Ovary (tissue), 9 donors: Measurements from ENCODE around the gene CNTFR. TPM values are rescaled to one million over a fixed set of nuclear protein-coding genes. Genes with fewer than 3 reads are reported as not detected.

Experiments used
- DNase-seq, 5 donors: peaks; one replicate each; pipeline ENCODE4 v3.0.0-alpha.2; 2019 to 2020
- H3K27ac ChIP-seq, 2 donors: fragments of 200-600 bp; one replicate each; pipeline versions ENCODE4 v1.5.1 to v1.8.0; 2019 to 2022
- H3K27me3 ChIP-seq: fragments of 200-600 bp; one replicate; pipeline ENCODE4 v1.8.0; 2022
- H3K36me3 ChIP-seq: fragments of 200-600 bp; sonication (generic); one replicate; pipeline ENCODE4 v1.5.1; 2019
- H3K4me1 ChIP-seq: one replicate; pipeline ENCODE4 v1.8.1; 2013; ENCODE audit warnings: mild to moderate bottlenecking, moderate library complexity; ENCODE audit not compliant: insufficient read depth
- H3K4me3 ChIP-seq: fragments of 200-600 bp; sonication (generic); one replicate; pipeline ENCODE4 v1.5.1; 2017
- H3K9me3 ChIP-seq, 2 donors: fragments of 200-600 bp in 1 of 2; sonication (generic) in 1 of 2; one replicate each; pipeline versions ENCODE4 v1.5.1 to v1.8.1; 2013 to 2019; ENCODE audit warnings: mild to moderate bottlenecking in 1 of 2, moderate library complexity in 1 of 2
- CTCF ChIP-seq, 3 donors: fragments of 450-650 bp in 2 of 3; fragments of 200-600 bp in 1 of 3; IDR thresholded peaks; one replicate each; pipeline versions ENCODE4 v1.5.1 to v1.8.0; 2016 to 2022; ENCODE audit warnings: antibody characterized with exemption in 3 of 3, mild to moderate bottlenecking in 1 of 3
- EP300 ChIP-seq: sonication (generic); formaldehyde crosslinking; IDR thresholded peaks from one replicate; pipeline ENCODE4 v1.6.1; 2017; ENCODE audit warnings: antibody characterized with exemption
- POLR2A ChIP-seq: fragments of 450-650 bp; IDR thresholded peaks from one replicate; pipeline ENCODE4 v1.6.1; 2017; ENCODE audit warnings: antibody characterized with exemption, mild to moderate bottlenecking, moderate library complexity
- WGBS, 3 donors: extraction: QIAGEN DNeasy Blood & Tissue Kit in 1 of 3; methylation state at CpG; one replicate each; pipeline versions ENCODE4 v1.1.5 to v1.1.7; 2013 to 2017; 5-methylcytosine and 5-hydroxymethylcytosine counted together
- intact Hi-C, 4 donors: fragments of 100-400 bp; cut with DNase I; formaldehyde crosslinking; loops; one replicate each; pipeline versions ENCODE4 v1.11.0 to v1.15.1; 2022 to 2023
- polyA plus RNA-seq, 2 donors: library from polyadenylated mRNA; stranded (reverse); fragments of 200-250 nt in 1 of 2; fragments of 350-450 nt in 1 of 2; fragmentation: Illumina TruSeq in 1 of 2; extraction: RNeasy Lipid Tissue Mini Kit (QIAGEN cat#74804) in 1 of 2; gene quantifications; one replicate each; pipeline ENCODE4 v1.2.3, GENCODE V29; 2013 to 2014
- total RNA-seq, 7 donors: library from RNA; depleted of rRNA in 2 of 7; stranded (reverse); fragments of >200 nt in 2 of 7; fragmentation: NEBNext Ultra II Directional in 3 of 7; extraction: Animal tissue kit (Norgen Biotek cat#: 25700) in 3 of 7; gene quantifications; one replicate each; pipeline versions ENCODE4 v1.1.0 to v1.2.4, GENCODE V29; 2016 to 2023
- donor health status: DM: no; HTN: no; CAD: no; lungs with moderate emphysema.
- donor health status: DM: no; HTN: no; CAD: no.
- donor health status: Bipolar disorder and iron deficiency.
- donor health status: DM: yes; HTN: yes; CAD: no.
- donor health status: DM: no; HTN: no; CAD: no.
- donor health status: DM: yes; HTN: yes; CAD: no.

Gene CNTFR
- total and polyA plus RNA-seq, 9 donors, result 1.2 to 4.7 (median 2.6) TPM

GRCh38 chr9:34568133-34568532 is 21.4 kb downstream of the CNTFR start:
- Histone ChIP-seq H3K9me3 (no peaks in the 10 kb centered on the region), H3K27me3 (no peaks in the 10 kb centered on the region), H3K27ac (no peak overlapping the region), H3K4me3 (no peak overlapping the region), H3K36me3 (no peaks in the 10 kb centered on the region), H3K4me1 (no peaks in the 10 kb centered on the region)
- WGBS, 3 donors, result 79 to 91% (median 79%) methylated on average over 7 of the region's 7 CpGs
- DNase-seq, result no peak
- TF ChIP-seq POLR2A (no peak), CTCF (IDR thresholded peaks at IDR 0.05) (no peak), EP300 (no peak)
- intact Hi-C loops, result no loop called here

GRCh38 chr9:34566972-34567371 is 22.6 kb downstream of the CNTFR start:
- Histone ChIP-seq H3K9me3 (no peaks in the 10 kb centered on the region), H3K27ac (no peak overlapping the region), H3K36me3 (no peaks in the 10 kb centered on the region), H3K27me3 (no peaks in the 10 kb centered on the region), H3K4me1 (peaks cover under 1% of the 10 kb centered on the region), H3K4me3 (no peak overlapping the region)
- intact Hi-C loops, result no loop called here
- WGBS, 3 donors, result 80 to 86% (median 81%) methylated on average over 6 of the region's 6 CpGs
- TF ChIP-seq EP300 (no peak), POLR2A (no peak), CTCF (IDR thresholded peaks at IDR 0.05) (no peak)
- DNase-seq, result no peak

- Histone ChIP-seq H3K9me3 (no peaks in the 10 kb centered on the region), H3K4me1 (peaks cover 2% of the 10 kb centered on the region), H3K36me3 (no peaks in the 10 kb centered on the region), H3K27me3 (no peaks in the 10 kb centered on the region), H3K27ac (no peak overlapping the region), H3K4me3 (no peak overlapping the region)
- TF ChIP-seq EP300, result no peak
- no peak for TF ChIP-seq POLR2A
- no peak for TF ChIP-seq CTCF (IDR thresholded peaks at IDR 0.05)
- WGBS, 3 donors, result 44 to 65% (median 63%) methylated on average over 6 to 8 of the region's 8 CpGs
- intact Hi-C loops, result no loop called here
- no peak for DNase-seq
These were observed 23.2 kb downstream of the CNTFR start for GRCh38 chr9:34566322-34566721.

- H3K4me3 ChIP-seq, result no peak overlapping the region
- 71 to 81% (median 80%) methylated on average over 8 of the region's 8 CpGs for WGBS, 3 donors
- peaks cover 4% of the 10 kb centered on the region for H3K4me1 ChIP-seq
- no peaks in the 10 kb centered on the region for H3K9me3 ChIP-seq
- no peak overlapping the region for H3K27ac ChIP-seq
- H3K27me3 ChIP-seq, result no peaks in the 10 kb centered on the region
- intact Hi-C loops, result no loop called here
- no peak for DNase-seq
- no peaks in the 10 kb centered on the region for H3K36me3 ChIP-seq
- TF ChIP-seq CTCF (IDR thresholded peaks at IDR 0.05) (no peak), EP300 (no peak), POLR2A (no peak)
These were observed 23.7 kb downstream of the CNTFR start for GRCh38 chr9:34565856-34566255.

GRCh38 chr9:34564617-34565016 is 24.9 kb downstream of the CNTFR start:
- DNase-seq, result peak in 1 of 5 donors; percentile 30
- TF ChIP-seq EP300, result no peak
- no peak for TF ChIP-seq POLR2A
- TF ChIP-seq CTCF (IDR thresholded peaks at IDR 0.05), result no peak
- Histone ChIP-seq H3K4me1 (peaks cover 13% of the 10 kb centered on the region), H3K27ac (no peak overlapping the region), H3K27me3 (no peaks in the 10 kb centered on the region), H3K9me3 (no peaks in the 10 kb centered on the region), H3K36me3 (no peaks in the 10 kb centered on the region), H3K4me3 (no peak overlapping the region)
- 94% methylated on average over 16 of the region's 16 CpGs for WGBS, 3 donors
- intact Hi-C loops, result no loop called here
